HEK293 (cell line): ENCODE measurements around the gene ALOX5.

Experiments
- CTCF ChIP-seq: fragments of 450-650 bp; formaldehyde crosslinking; IDR thresholded peaks from 2 replicates; pipeline ENCODE4 v1.5.1; 2016; ENCODE audit warnings: missing biosample characterization, missing genetic modification characterization
- MEIS1 ChIP-seq: sonication (generic); formaldehyde crosslinking; IDR thresholded peaks from 2 replicates; pipeline ENCODE4 v1.8.1; 2022; ENCODE audit warnings: missing genetic modification reagents, mild to moderate bottlenecking, borderline replicate concordance
- ZNF239 ChIP-seq: fragments of 450-650 bp; formaldehyde crosslinking; IDR thresholded peaks from 2 replicates; pipeline ENCODE4 v1.5.1; 2016; ENCODE audit warnings: missing biosample characterization, missing genetic modification characterization
- ZNF426 ChIP-seq: fragments of 450-650 bp; formaldehyde crosslinking; IDR thresholded peaks from 2 replicates; pipeline ENCODE4 v1.5.1; 2017; ENCODE audit warnings: missing biosample characterization, missing genetic modification characterization, mild to moderate bottlenecking, inconsistent platforms, moderate library complexity

- TF ChIP-seq CTCF (tag by site-specific recombination): no peak
- TF ChIP-seq ZNF239 (tag by site-specific recombination): no peak
- no peak for TF ChIP-seq MEIS1 (CRISPR knock-in tag)
- TF ChIP-seq ZNF426 (tag by site-specific recombination): no peak
These were observed 89.5 kb downstream of the ALOX5 start for GRCh38 chr10:45463244-45464116.
